ENCODE measurements around the gene AK8.
A peak's percentile ranks its signal among the peaks of the same experiment; 100 is the strongest.

Gene AK8

DNA sequence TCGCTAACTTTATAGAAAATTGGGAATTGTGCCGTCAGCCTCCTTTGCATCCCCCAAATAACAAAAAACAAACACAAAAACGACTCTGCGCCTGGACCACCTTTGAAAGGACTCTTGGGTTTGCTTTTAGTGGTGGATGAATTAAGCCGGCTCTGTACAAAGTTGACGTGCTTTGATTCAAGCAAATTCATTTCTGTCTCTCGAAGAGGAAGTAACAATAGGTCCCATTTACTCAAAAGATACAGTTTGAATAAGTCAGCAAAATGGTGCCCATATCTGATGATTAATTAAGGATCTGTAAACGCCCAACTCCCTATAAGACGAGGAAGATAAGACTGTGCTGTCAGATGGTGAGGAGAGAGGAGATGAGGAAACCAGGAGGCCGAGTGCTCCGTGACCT, 67.8 kb downstream of the AK8 start:
- Histone ChIP-seq H3K27me3 (ENCODE audit: control insufficient read depth, insufficient read depth, low read length) (peaks cover 5% of the 10 kb centered on the region), H3K9me3 (ENCODE audit: control insufficient read depth, low read length) (no peaks in the 10 kb centered on the region), H3K4me3 (ENCODE audit: low read length) (no peak overlapping the region), H3K4me1 (ENCODE audit: control insufficient read depth, insufficient read depth, low read length) (no peaks in the 10 kb centered on the region), H3K9ac (ENCODE audit: low read length) (no peak overlapping the region), H3K36me3 (ENCODE audit: control insufficient read depth, insufficient read depth, low read length) (no peaks in the 10 kb centered on the region)

DNA sequence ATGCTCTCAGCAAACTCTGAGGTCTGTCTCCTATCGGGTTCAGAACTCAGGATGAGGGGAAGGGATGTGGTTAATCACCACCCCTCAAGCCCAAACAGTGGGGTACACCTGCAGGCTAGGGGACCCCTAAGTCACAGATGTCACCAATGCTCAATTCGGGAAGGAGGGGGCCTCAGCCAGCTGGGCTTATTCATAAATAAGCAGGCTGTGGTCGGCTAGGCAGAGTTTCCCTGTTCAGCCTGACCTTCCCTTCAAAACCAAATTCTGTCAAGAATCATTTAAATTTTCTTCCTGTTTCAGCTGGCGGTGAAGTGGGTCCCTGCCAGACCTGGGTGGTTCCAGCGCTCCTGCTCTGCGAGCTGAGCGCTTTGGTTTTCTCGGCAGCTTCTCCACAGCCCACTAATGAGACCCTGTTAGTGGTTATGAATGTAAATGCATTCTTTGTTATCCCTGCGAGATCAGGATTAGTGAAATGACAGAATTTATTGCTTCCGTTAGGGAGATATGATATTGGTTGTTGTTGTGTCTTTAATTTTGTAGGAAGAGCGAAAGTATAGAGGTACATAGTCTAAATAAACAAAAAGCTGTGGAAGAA, 68.3 kb downstream of the AK8 start:
- Histone ChIP-seq H3K9ac (ENCODE audit: low read length) (no peak overlapping the region), H3K27me3 (ENCODE audit: control insufficient read depth, insufficient read depth, low read length) (peaks cover 5% of the 10 kb centered on the region), H3K4me1 (ENCODE audit: control insufficient read depth, insufficient read depth, low read length) (no peaks in the 10 kb centered on the region), H3K4me3 (ENCODE audit: low read length) (no peak overlapping the region), H3K9me3 (ENCODE audit: control insufficient read depth, low read length) (no peaks in the 10 kb centered on the region), H3K36me3 (ENCODE audit: control insufficient read depth, insufficient read depth, low read length) (no peaks in the 10 kb centered on the region)

DNA sequence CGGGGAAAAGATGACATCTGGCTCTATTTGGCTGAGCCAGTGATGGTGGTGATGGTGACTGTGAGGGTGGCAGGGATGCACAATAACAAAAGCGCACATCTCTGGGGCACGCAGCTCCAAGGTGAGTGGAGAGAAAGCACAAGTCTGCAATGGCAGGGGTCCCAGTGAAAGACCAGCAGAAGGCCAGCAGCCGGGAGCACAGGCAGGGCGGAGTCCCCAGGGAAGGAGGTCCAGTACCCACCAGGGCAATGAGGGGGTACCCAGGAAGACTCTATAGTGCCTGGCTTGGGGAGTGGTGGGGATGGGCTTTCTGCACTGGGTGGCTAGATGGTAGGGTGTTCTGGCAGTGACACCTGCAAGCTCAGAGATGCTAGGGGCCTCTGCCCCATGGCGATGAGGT, 69.4 kb downstream of the AK8 start:
- H3K9me3 ChIP-seq (ENCODE audit: control insufficient read depth, low read length): no peaks in the 10 kb centered on the region
- no peaks in the 10 kb centered on the region for H3K4me1 ChIP-seq (ENCODE audit: control insufficient read depth, insufficient read depth, low read length)
- H3K27me3 ChIP-seq (ENCODE audit: control insufficient read depth, insufficient read depth, low read length): peaks cover 5% of the 10 kb centered on the region
- H3K4me3 ChIP-seq (ENCODE audit: low read length): no peak overlapping the region
- H3K36me3 ChIP-seq (ENCODE audit: control insufficient read depth, insufficient read depth, low read length): no peaks in the 10 kb centered on the region
- H3K9ac ChIP-seq (ENCODE audit: low read length): no peak overlapping the region

DNA sequence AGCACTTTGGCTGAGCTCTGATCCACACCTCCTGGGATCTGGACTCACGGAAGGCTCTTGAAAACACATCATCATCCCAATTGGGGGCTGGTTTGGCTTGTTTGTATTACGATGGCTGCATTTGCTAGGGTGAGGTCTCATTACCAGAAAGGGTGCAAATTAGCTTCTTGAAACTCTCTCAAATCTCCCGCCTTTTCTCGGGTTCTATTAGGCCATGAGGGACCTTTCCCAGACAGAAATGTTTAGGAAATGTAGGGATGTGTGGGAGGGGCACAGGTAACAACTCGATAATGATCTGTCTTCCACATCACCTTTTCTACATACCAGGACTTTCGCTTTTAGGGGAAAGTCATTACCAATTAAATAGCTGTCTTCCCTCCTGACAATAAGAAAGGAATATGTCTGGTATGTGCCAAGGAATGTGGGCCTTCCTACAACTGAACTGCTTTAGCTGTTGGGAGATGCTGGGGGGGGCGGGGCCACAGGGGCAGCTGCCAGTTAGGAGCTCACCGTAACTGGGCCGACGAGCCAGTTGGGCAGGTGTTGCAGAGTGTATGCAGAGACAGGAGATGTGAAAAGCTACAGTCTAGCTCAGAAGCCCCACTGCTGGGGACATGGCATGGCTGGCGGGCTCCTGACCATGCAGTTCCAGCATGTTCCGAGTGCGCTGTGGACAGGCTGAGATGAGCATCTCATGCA, 71.2 kb downstream of the AK8 start:
- no peaks in the 10 kb centered on the region for H3K4me1 ChIP-seq (ENCODE audit: control insufficient read depth, insufficient read depth, low read length)
- peaks cover 5% of the 10 kb centered on the region for H3K27me3 ChIP-seq (ENCODE audit: control insufficient read depth, insufficient read depth, low read length)
- no peaks in the 10 kb centered on the region for H3K36me3 ChIP-seq (ENCODE audit: control insufficient read depth, insufficient read depth, low read length)
- H3K9me3 ChIP-seq (ENCODE audit: control insufficient read depth, low read length): no peaks in the 10 kb centered on the region
- H3K4me3 ChIP-seq (ENCODE audit: low read length): no peak overlapping the region
- no peak overlapping the region for H3K9ac ChIP-seq (ENCODE audit: low read length)

DNA sequence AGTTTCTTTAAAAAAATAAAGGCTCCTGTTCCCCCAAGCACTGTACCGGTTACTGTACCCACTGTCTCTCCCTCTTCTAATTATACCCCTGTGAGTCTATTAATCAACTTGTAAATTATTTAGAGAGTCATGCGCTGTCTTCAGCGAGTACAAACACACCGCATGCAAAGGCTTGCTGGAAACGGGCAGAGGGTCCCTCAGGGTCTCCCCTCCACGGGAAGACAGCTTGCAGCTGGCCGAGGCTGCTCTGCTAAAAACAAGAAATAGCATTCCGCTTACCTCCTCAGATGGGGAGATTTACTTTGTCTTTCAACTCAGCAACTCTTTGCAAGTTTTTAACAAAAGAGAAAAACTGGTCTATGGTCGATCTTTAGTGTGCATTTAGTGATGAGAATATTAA, 71.8 kb downstream of the AK8 start:
- peaks cover 5% of the 10 kb centered on the region for H3K27me3 ChIP-seq (ENCODE audit: control insufficient read depth, insufficient read depth, low read length)

DNA sequence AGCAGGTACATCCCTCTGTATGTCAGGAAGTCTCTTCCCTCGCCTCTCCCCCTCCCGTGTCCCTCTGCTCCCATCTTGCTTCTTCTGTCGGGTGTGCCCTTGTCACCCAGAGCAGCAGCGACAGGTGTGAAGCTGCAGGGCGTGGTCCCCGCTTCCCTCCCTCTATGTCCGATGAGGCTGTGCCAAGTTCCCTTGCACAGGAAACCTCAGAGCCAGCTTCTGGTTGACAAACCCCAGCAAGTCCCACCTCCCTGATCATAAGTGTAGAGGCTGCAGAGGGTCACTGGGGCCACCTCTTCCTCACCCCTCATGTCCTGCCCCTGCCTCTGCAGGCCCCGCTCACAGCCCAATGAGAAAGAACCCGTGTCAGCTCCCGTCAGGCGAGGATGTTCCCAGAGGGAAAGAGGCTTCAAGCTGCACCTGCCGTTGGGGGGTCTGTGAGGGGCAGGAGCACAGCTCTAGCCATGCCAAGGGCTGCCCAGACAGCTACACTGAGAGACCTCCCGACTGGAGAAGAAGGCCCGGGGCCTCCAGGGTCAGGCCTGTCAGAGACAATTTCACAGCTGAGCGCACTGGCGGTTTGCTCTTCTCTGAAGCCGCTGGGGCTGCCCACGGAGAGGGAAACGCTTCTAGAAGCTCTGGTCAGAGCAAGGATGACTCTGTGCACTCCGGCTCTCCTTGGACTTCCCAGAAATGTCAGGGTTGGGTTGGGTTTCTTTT, 73.3 kb downstream of the AK8 start:
- H3K4me1 ChIP-seq (ENCODE audit: control insufficient read depth, insufficient read depth, low read length): peaks cover 7% of the 10 kb centered on the region
- no peak overlapping the region for H3K9ac ChIP-seq (ENCODE audit: low read length)
- H3K36me3 ChIP-seq (ENCODE audit: control insufficient read depth, insufficient read depth, low read length): no peaks in the 10 kb centered on the region
- H3K4me3 ChIP-seq (ENCODE audit: low read length): no peak overlapping the region
- no peaks in the 10 kb centered on the region for H3K9me3 ChIP-seq (ENCODE audit: control insufficient read depth, low read length)
- peaks cover 5% of the 10 kb centered on the region for H3K27me3 ChIP-seq (ENCODE audit: control insufficient read depth, insufficient read depth, low read length)

More for the DNA sequence above, 71.8 kb downstream of the AK8 start:
- H3K4me3 ChIP-seq (ENCODE audit: low read length): no peak overlapping the region
- H3K9me3 ChIP-seq (ENCODE audit: control insufficient read depth, low read length): no peaks in the 10 kb centered on the region
- H3K9ac ChIP-seq (ENCODE audit: low read length): no peak overlapping the region
- no peaks in the 10 kb centered on the region for H3K4me1 ChIP-seq (ENCODE audit: control insufficient read depth, insufficient read depth, low read length)
- H3K36me3 ChIP-seq (ENCODE audit: control insufficient read depth, insufficient read depth, low read length): no peaks in the 10 kb centered on the region

DNA sequence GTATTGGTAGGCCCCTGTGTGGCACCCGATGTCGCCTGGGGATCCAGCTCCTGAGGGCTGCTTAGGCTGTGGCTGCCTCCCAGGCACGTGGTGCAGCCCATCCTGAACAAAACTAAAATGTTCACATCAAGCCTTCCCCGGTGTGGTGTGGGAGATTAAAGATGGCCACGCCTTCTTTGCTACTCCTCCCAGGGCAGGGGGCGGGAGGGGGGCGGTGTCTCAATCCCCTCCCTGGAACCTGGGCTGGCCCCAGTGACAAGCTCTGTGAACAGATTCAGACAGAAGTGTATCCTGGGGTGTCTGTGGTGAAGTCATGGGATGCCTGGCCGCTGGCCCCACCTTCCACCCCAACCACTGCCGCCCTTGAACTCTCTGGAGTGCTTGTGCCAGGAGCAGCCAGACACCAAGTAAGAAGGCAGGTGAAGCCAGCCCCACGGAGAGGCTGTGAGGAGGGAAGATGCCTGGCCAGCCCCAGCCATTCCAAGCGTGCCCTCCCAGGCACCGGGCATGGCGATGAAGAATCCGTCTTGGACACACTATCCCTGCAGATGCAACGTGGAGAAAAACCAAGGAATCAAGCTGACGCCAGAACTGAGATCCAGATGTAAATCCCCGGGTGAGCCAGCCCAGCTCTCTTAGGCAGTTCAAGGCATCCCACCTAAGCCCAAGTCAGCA, 75.8 kb downstream of the AK8 start:
- Histone ChIP-seq H3K27me3 (ENCODE audit: control insufficient read depth, insufficient read depth, low read length) (no peaks in the 10 kb centered on the region), H3K9ac (ENCODE audit: low read length) (no peak overlapping the region), H3K9me3 (ENCODE audit: control insufficient read depth, low read length) (no peaks in the 10 kb centered on the region), H3K4me3 (ENCODE audit: low read length) (no peak overlapping the region), H3K36me3 (ENCODE audit: control insufficient read depth, insufficient read depth, low read length) (no peaks in the 10 kb centered on the region), H3K4me1 (ENCODE audit: control insufficient read depth, insufficient read depth, low read length) (peaks cover 25% of the 10 kb centered on the region)

DNA sequence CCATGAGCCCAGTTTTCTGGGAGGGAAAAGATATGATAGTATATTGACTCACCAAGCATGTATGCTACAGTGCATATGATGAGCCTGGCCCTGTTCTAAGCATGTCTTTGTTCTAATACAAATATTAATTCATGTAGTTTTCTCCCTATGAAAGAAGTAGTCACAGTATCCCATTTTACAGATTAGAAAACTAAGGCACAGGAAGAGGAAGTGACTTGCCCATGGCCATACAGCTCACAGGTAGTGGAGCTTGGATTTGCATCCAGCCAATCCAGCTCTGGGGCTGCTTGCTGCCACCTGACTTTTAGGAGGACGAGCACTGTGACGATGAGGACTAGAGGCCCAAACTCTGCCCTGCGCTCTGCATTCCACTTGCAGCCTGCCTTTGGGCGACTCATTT, 76.4 kb downstream of the AK8 start:
- H3K9ac ChIP-seq (ENCODE audit: low read length): no peak overlapping the region
- H3K4me1 ChIP-seq (ENCODE audit: control insufficient read depth, insufficient read depth, low read length): peaks cover 25% of the 10 kb centered on the region
- H3K36me3 ChIP-seq (ENCODE audit: control insufficient read depth, insufficient read depth, low read length): no peaks in the 10 kb centered on the region
- H3K9me3 ChIP-seq (ENCODE audit: control insufficient read depth, low read length): no peaks in the 10 kb centered on the region
- no peaks in the 10 kb centered on the region for H3K27me3 ChIP-seq (ENCODE audit: control insufficient read depth, insufficient read depth, low read length)
- H3K4me3 ChIP-seq (ENCODE audit: low read length): no peak overlapping the region

DNA sequence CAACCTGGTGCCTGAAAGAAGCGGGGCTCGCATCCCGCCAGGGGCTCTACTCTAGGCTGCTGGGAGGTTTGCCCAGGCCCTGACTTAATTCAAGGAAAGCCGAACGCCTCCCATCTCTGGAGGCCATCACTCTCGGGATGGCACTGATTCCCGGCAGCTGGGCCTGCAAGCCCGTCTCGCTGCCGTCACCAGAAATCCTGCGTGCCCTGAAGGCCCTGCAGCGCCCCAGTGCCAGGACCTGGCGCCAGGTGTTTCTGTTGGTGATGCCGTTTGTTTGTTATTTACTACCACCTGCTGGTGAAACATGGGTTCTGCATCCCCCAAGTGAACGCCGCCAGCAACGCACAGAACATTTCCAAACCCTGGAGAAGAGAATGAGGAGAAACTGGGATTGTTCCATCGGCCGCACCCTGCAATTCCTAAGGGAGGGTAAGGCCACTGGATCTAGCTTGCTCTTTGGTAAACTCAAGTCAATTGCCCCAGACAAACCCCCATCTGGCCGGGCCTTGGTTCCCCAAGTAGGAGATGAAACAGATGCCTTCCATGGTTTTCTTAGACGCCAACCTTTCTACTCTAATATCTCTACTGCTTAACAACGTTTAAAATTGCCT, 77.9 kb downstream of the AK8 start:
- H3K27me3 ChIP-seq (ENCODE audit: control insufficient read depth, insufficient read depth, low read length): no peaks in the 10 kb centered on the region
- H3K9me3 ChIP-seq (ENCODE audit: control insufficient read depth, low read length): no peaks in the 10 kb centered on the region
- no peaks in the 10 kb centered on the region for H3K36me3 ChIP-seq (ENCODE audit: control insufficient read depth, insufficient read depth, low read length)
- H3K4me1 ChIP-seq (ENCODE audit: control insufficient read depth, insufficient read depth, low read length): peaks cover 28% of the 10 kb centered on the region
- peak overlapping the region; percentile 26 for H3K4me3 ChIP-seq (ENCODE audit: low read length)
- H3K9ac ChIP-seq (ENCODE audit: low read length): peak overlapping the region; percentile 41

DNA sequence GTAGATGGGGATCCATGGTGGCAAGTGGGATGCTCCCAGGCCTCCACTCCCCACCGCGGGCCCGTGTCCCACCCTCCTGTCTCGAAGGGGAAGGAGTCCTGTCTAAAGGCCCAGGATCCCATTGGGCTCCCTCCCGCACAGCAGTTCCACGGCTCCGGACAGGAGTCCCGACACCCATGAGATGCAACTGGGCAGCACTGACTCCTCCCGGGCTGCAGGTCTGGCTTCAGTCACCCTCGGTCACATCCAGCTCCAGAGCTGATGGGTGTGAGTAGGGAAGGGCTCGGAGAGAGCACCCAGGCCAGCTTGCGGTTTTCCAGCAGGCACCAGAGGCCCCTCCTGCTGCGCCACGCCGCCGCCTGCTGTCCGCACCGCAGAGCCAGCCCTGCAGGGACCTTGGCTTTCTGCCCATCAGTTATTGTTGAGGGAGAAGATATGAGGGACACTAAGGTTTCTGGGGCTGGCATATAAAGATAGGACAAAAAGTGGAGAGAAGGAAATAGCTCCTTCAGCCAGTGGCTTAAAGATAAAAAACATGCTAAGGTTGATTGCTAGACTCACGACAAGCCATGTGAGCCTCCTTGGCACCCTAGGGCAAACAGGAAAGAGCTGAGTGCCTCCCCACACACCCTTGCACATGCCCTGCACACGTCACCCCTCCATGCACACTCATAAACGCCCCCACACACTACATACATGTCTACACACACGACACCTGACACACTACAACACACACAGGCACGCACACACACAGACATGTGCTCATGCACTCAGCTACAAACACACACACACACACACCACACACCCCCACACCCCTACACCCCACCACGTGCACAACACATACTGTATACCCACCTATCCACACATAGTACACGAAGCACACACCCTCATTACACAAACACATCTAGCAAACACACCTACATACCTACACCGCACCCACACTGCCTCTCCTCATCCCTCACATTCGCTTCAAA, 79.0 kb downstream of the AK8 start:
- H3K4me3 ChIP-seq (ENCODE audit: low read length): peak overlapping the region; percentile 26
- H3K4me1 ChIP-seq (ENCODE audit: control insufficient read depth, insufficient read depth, low read length): peaks cover 39% of the 10 kb centered on the region
- H3K27me3 ChIP-seq (ENCODE audit: control insufficient read depth, insufficient read depth, low read length): no peaks in the 10 kb centered on the region
- H3K9me3 ChIP-seq (ENCODE audit: control insufficient read depth, low read length): no peaks in the 10 kb centered on the region
- no peaks in the 10 kb centered on the region for H3K36me3 ChIP-seq (ENCODE audit: control insufficient read depth, insufficient read depth, low read length)
- H3K9ac ChIP-seq (ENCODE audit: low read length): peak overlapping the region; percentile 41
